IPS DF 19.7 (cell line): Measurements from ENCODE around the gene CILP2.

Source experiments
- DNase-seq: peaks from one replicate; pipeline ENCODE4 v3.0.0-alpha.2; 2013; ENCODE audit warnings: low read depth, low spot score

The CILP2 gene

DNA sequence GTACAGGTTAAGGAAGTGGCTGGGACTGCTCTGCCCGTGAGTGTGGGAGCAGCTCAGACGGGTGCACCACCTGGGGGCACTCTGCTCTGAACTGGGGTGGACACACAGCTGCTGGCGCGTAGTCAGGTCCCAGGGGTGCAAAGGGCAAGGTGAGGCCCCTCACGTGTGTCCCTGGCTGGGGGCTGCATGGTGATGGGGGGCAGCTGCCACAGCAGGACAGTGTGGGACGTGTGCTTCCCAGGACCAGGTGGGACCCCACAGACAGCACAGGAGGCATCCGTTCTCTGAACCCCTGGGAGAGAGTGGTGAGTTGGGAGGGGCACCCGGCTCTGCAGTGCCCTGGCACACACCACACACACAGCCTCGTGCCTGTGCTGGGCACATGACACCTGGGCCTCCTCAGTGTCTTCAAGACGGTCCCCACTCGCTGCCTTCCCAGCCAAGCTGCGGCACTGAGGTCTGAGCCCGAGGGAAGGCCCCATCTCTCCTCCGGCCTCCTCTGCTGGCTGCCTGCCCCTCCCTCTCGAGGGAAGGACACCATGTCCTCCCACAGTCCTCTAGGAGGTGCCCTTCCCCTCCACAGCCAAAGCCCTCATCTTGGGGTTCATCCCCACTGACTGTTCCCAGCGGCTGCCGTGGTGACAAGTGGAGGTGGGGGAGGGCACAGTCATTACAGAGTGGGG lies 24.7 kb downstream of the CILP2 start:
- DNase-seq: no peak

DNA sequence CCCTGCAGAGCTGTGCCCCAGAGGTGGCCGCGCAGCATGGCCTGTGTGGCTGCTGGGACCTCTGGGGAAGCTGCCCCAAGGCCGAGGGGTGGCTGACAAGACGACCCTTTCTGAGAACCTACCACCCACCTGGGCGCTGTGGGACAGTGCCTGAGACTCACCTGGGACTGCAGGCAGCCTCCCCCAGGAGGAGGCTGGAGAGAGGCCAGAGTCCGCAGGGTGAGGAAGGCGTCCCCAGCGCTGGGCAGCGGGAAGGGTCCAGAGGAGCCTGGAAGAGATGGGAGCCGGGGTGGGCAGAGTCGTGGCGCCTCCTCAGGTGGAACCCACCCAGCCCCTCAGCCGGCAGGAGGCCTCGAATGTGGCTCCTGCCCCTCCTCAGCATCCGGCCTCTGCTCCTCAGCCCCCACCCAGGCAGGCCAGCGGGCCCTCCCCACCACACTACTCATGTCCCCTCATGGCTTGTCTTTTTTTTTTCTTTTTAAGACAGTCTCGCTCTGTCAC lies 25.3 kb downstream of the CILP2 start:
- no peak for DNase-seq

DNA sequence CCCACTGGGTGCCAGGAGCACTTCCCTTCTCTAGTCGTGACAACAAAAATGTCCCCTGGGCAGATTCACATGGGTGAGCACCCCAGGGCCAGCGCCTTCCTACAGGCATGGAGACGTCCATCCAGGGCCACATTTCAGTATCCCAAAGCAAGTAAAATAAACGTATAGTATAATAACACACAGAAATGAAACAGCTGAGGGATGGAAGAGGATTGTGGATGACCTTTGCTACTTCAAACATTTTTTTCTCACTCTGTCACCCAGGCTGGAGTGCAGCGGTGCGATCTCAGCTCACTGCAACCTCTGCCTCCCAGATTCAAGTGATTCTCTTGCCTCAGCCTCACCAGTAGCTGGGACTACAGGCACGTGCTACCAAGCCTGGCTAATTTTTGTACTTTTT lies 28.2 kb downstream of the CILP2 start:
- no peak for DNase-seq

DNA sequence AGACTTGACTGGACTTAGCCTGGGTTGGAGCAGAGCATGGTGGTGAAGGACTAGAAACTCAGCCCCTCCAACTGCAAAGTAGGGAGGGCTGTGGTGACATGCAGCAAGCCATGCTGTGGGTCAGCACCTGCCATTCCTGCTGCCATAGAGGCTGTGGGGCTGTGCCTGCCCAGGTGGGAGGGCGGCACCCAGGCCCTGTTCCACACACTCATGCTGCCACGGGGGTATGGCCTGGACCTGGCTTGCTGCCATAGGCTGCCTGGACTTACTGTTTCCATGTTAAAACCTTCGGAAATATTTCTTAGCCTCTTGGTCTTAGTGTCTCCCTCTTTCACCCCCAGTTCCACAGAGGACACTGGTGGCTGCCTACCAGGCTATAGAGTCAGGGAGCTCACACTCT lies 29.3 kb downstream of the CILP2 start:
- DNase-seq: no peak

DNA sequence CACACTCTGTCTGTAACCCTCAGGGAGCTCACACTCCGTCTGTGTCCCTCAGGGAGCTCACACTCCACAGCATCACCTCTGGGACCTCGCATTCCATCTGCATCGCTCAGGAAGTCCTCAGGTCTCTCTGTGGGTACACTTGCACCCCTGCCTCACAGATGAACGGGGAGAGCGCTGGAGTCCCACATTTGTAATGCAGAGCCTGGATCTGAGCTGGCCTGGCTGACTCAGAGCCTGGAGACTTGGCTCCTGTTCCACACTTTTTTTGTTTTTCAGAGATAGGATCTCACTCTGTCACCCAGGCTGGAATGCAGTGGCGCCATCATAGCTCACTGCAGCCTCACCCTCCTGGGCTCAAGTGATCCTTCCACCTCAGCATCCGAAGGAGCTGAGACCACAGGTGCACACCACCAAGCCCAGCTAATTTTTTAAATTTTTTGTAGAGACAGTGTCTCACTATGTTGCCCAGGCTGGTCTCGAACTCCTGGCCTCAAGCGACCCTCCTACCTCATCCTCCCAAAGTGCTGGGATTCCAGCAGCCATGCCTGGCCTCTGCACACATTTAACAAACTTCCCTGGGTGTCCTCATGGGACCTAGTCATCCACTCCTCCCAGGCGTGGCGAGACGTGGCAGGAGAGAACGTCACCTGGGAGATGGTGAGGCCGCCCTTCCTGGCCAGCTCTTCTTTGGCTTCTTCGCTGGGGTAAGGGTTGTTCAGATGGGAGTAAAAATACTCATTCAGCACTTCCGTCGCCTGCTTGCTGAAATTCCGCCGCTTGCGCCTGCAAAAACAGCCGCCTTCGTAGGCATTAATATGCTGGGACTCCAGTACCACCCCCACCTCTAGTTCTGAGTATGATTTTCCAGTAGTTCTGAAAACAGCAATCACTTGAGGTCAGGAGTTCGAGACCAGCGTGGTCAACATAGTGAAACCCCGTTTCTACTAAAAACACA lies 31.0 kb downstream of the CILP2 start:
- DNase-seq: no peak

GRCh38 chr19:19570571-19570970 lies 32.5 kb downstream of the CILP2 start:
- DNase-seq: no peak

DNA sequence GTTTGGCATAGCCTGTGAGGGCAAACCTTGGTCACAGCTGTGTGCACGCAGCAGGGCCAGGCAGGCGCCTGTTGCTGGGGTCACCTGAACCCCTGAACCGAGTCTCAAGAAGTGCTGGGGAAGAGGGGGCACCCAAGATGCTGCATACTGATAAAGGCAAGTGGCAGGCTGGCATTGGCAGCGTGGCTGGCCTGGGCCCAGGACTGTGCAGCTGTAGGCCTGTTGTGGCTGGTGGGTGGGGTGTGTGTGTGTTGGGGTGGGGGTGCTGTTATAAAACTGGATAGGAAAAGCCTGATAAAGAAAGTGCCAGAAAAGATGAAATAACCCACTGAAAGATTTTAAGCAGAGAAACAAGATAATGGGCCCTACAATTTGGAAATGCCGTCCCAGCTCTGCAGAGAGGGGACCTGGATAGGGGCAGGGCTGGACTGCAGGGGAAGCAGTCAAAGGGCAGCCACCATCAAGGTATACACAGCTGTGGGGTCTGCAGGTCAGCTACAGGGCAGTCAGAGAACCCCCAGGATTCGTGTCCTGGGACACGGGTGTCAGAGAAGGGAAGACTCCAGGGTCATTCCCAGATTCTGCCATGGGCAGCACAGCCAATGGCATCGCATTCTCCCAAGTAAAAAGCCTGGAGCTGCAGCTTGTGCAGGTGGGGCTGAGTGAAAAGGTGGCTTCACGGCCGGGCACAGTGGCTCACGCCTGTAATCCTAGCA lies 33.2 kb downstream of the CILP2 start:
- no peak for DNase-seq

DNA sequence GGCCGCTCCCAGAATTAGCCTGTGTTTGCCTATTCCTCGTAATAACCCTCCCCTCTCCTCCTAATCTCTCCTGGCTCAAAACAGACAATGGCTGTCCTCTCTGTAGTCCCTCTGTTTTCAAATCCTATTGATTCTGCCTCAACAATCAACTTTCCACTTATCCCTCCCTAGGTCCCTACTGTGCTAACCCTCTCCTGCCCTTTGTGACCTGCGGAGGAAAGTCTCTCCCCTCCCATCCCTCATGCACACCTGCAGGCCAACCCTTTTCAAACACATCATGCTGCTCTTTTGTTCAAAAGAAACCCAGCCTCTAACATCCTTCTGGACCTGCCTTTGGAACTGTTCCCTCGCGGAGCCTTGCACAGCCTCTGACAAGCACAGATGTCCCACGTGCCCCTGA lies 37.3 kb downstream of the CILP2 start:
- no peak for DNase-seq

DNA sequence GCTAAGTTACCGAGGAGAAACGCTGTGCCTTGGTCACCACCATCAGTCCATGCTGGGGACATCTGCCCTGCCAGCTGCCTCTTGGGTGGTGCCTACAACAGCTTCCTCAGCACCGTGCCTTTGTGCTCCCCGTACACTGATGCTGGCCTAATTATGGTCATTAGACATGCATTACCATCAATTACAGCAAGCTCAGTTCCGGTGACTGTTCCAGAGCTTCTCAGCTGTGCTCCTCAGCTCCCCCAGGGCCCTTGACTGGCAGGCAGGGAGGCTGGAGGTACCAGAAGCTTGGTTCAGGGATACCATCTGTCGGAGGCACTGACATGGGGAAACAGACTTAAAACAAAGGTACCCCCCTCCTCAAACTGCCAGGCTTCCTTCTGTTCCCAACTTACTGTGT lies 40.2 kb downstream of the CILP2 start:
- DNase-seq: no peak

DNA sequence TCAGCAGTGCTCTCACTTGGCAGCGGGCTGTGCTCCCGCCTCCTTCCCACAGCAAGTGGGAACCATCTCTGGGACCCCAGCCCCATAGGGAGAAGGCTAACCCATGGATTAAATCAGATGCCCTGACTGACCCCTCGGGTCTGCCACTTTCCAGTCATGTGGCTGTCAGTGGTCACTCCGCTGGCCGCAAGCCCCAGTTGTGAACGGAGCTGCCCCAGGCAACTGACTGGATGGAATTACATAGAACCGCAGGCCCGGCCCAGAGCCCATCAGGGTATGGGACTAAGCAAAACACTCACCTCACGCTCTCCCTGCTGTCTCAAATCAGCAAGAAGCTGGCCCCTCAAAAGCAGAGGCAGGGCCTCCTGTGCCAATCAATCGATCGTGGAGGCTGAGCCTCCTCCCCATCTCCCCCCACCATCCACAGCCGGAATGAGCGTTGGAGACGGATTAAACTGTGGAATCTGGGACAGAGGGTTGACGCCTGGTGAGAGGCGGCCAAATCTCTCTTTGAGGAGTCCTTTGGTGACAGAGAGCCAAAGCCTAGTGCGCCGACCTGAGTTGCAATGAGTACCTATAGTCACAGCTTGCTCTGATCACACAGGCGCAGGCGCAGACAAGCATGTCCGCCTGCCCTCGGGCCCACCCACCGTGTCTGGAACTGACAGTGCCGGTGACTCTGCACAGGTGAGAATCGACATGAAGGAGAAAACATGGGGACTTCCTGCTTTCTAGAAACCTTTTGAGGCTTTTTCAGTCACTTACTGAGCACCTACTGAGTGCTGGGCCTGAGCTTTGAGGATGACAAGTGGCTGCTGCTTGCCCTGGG lies 41.7 kb downstream of the CILP2 start:
- no peak for DNase-seq

GRCh38 chr19:19580418-19580817 lies 42.4 kb downstream of the CILP2 start:
- DNase-seq: no peak

DNA sequence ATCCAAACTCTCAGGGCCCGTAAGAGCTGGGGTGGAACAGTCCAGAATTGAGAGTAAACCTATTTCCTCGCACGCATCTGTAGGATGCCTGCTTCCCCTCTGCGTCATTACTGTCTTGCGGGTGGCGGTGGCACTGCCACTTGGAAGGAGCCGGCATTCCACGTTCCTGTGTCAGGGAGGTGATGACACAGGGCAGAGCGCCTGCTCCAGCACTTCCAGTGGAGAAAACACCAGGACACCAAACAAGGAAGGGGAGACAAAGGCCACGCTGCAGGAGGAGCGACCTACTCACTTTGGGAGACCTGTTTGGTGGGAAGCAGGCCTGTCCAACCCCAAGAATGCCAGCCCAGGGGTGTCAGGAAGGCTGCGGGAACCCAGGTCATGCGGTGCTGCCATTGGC lies 43.3 kb downstream of the CILP2 start:
- no peak for DNase-seq

- no peak for DNase-seq
Measured at GRCh38 chr19:19582471-19582870, 44.4 kb downstream of the CILP2 start.

GRCh38 chr19:19584356-19584755 lies 46.3 kb downstream of the CILP2 start:
- no peak for DNase-seq

DNA sequence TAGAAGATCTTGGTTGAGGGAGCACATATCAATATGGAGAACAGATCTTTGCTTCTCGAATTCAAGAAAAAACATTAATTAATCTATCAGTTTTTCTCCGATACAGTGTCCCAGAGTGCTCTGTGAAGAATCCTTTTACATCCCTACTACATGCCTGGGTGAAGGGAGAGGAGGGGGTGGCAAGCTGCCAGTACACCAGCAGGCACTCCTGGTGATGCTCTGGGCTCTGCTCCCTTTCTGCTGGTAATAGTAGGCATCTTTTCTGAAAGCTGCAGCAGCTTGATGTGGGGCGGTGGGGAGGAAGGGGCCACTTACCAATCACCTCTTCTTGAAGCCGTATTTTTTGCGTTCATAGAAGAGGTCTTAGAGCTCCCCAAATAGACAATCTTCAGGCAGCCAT lies 49.7 kb downstream of the CILP2 start:
- no peak for DNase-seq

DNA sequence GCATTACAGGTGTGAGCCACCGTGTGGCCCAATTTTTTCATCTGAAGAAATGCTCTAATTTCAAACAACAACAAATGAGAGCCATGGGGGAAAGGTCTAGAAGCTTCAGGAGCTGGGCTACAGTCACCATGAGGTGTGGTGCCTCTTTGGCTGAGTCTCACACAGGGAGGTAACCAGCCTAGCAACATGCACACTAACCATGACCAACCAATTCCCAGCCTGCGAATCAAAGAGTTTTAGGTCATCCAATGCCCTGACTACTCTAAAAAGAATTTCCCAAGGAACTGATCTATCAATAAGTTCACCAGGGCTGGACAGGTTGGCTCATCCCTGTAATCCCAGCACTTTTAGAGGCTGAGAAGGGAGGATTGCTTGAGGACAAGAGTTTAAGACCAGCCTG lies 50.5 kb downstream of the CILP2 start:
- DNase-seq: no peak

GRCh38 chr19:19591133-19591825 lies 53.2 kb downstream of the CILP2 start:
- no peak for DNase-seq

- DNase-seq: no peak
Measured at GRCh38 chr19:19592690-19593089, 54.6 kb downstream of the CILP2 start.

GRCh38 chr19:19594381-19594780 lies 56.3 kb downstream of the CILP2 start:
- DNase-seq: no peak

DNA sequence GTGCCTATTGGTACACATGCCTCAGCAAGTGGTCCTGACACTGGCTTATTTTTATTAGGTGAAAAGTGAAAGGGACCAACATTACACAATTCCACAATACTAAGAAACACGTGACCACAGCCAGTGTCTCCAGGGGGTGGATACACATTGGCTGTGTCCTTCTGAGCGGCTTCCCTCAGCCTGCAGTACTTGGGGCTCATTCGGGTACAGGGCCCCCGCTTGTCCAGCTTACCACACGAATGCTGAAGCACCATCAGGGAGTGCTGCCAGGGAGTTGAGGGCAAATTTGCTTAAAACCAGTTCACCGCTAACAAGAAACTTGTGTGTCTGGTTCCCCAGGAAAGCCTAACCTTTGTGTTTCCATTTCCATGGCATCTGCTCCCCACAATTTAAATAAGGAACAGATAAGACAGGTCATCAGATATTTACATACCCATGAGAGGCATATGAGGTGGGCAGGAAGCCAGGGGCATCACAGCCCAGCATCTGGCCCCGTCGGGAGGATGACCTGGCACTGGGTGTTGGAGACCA lies 57.2 kb downstream of the CILP2 start:
- no peak for DNase-seq
